ENCODE results near the gene TMEM179.

The TMEM179 gene

GRCh38 chr14:104603711-104604401 lies 716 bp downstream of the TMEM179 start:
- TF ChIP-seq CTCF (conservative IDR thresholded peaks at IDR 0.05; ENCODE audit: low read depth, low read length) = no peak
- no peak overlapping the region for H3K4me3 ChIP-seq (ENCODE audit: low read length)
- no peak for DNase-seq (ENCODE audit: low read depth)

- no peak overlapping the region for H3K4me3 ChIP-seq (ENCODE audit: low read length)
Measured at GRCh38 chr14:104602933-104603325, 1.6 kb downstream of the TMEM179 start.

GRCh38 chr14:104602315-104602932 lies 2.1 kb downstream of the TMEM179 start:
- TF ChIP-seq CTCF (conservative IDR thresholded peaks at IDR 0.05; ENCODE audit: low read depth, low read length) = no peak
- no peak for DNase-seq (ENCODE audit: low read depth)
- H3K4me3 ChIP-seq (ENCODE audit: low read length) = no peak overlapping the region

More at GRCh38 chr14:104602933-104603325, 1.6 kb downstream of the TMEM179 start:
- no peak for TF ChIP-seq CTCF (conservative IDR thresholded peaks at IDR 0.05; ENCODE audit: low read depth, low read length)
- DNase-seq (ENCODE audit: low read depth) = no peak

GRCh38 chr14:104601786-104602185 lies 2.8 kb downstream of the TMEM179 start:
- H3K4me3 ChIP-seq (ENCODE audit: low read length) = no peak overlapping the region
- no peak for DNase-seq (ENCODE audit: low read depth)
- no peak for TF ChIP-seq CTCF (conservative IDR thresholded peaks at IDR 0.05; ENCODE audit: low read depth, low read length)

GRCh38 chr14:104600805-104601204 lies 3.8 kb downstream of the TMEM179 start:
- no peak for DNase-seq (ENCODE audit: low read depth)
- no peak overlapping the region for H3K4me3 ChIP-seq (ENCODE audit: low read length)
- no peak for TF ChIP-seq CTCF (conservative IDR thresholded peaks at IDR 0.05; ENCODE audit: low read depth, low read length)

GRCh38 chr14:104600141-104600643 lies 4.4 kb downstream of the TMEM179 start:
- DNase-seq (ENCODE audit: low read depth) = no peak
- H3K4me3 ChIP-seq (ENCODE audit: low read length) = no peak overlapping the region
- no peak for TF ChIP-seq CTCF (conservative IDR thresholded peaks at IDR 0.05; ENCODE audit: low read depth, low read length)

GRCh38 chr14:104599446-104599845 lies 5.1 kb downstream of the TMEM179 start:
- no peak for DNase-seq (ENCODE audit: low read depth)
- no peak for TF ChIP-seq CTCF (conservative IDR thresholded peaks at IDR 0.05; ENCODE audit: low read depth, low read length)
- H3K4me3 ChIP-seq (ENCODE audit: low read length) = no peak overlapping the region
